Sciatic nerve (tissue), 1 donor: Measurements from ENCODE around the gene ZNF229. TPM values are rescaled to one million over a fixed set of nuclear protein-coding genes. Genes with fewer than 3 reads are reported as not detected.

Experiments used
- total RNA-seq: library from RNA; stranded (reverse); fragmentation: NEBNext Ultra II Directional; extraction: Animal tissue kit (Norgen Biotek cat#: 25700); gene quantifications from one replicate; pipeline ENCODE4 v1.2.1, GENCODE V29; 2021
- donor health status: DM: no; HTN: no; CAD: no.

ZNF229 gene
- total RNA-seq, 1 donor from 2014 or later, result 8.6 TPM

Other genes with a start within 250 kb of the ZNF229 start
- 30.6 TPM for gene ZNF227, start 235.9 kb downstream of the ZNF229 start, total RNA-seq
- gene ZNF233, start 188.6 kb downstream of the ZNF229 start, total RNA-seq, result 0.40 TPM
- 11.5 TPM for gene ZNF235, start 143.4 kb downstream of the ZNF229 start, total RNA-seq
- 6.9 TPM for gene ZNF112, start 91.8 kb downstream of the ZNF229 start, total RNA-seq
- 7.7 TPM for gene ZNF285, start 46.9 kb downstream of the ZNF229 start, total RNA-seq
- 7.5 TPM for gene ZNF180, start 52.0 kb upstream of the ZNF229 start, total RNA-seq
- gene CEACAM20, start 81.2 kb upstream of the ZNF229 start, total RNA-seq, result not detected
- gene IGSF23, start 165.1 kb upstream of the ZNF229 start, total RNA-seq, result not detected
- gene PVR, start 195.4 kb upstream of the ZNF229 start, total RNA-seq, result 49.1 TPM
- gene CEACAM19, start 223.0 kb upstream of the ZNF229 start, total RNA-seq, result 23.4 TPM